ENCODE results near the gene CLDN15.

Gene CLDN15

GRCh38 chr7:101216860-101217387 is 20.7 kb downstream of the CLDN15 start:
- no peak for DNase-seq (ENCODE audit: low spot score)
- TF ChIP-seq CTCF (IDR thresholded peaks at IDR 0.05; ENCODE audit: extremely low read depth, missing control alignments): no peak

- no peak for DNase-seq (ENCODE audit: low spot score)
- TF ChIP-seq CTCF (IDR thresholded peaks at IDR 0.05; ENCODE audit: extremely low read depth, missing control alignments): no peak
Measured at GRCh38 chr7:101216001-101216859, 21.4 kb downstream of the CLDN15 start.

- DNase-seq (ENCODE audit: low spot score): no peak
- no peak for TF ChIP-seq CTCF (IDR thresholded peaks at IDR 0.05; ENCODE audit: extremely low read depth, missing control alignments)
Measured at GRCh38 chr7:101212014-101212413, 25.6 kb downstream of the CLDN15 start.

- no peak for TF ChIP-seq CTCF (IDR thresholded peaks at IDR 0.05; ENCODE audit: extremely low read depth, missing control alignments)
- DNase-seq (ENCODE audit: low spot score): no peak
Measured at GRCh38 chr7:101211501-101211900, 26.1 kb downstream of the CLDN15 start.

GRCh38 chr7:101210143-101210542 is 27.5 kb downstream of the CLDN15 start:
- no peak for TF ChIP-seq CTCF (IDR thresholded peaks at IDR 0.05; ENCODE audit: extremely low read depth, missing control alignments)
- DNase-seq (ENCODE audit: low spot score): no peak

- no peak for TF ChIP-seq CTCF (IDR thresholded peaks at IDR 0.05; ENCODE audit: extremely low read depth, missing control alignments)
- DNase-seq (ENCODE audit: low spot score): no peak
Measured at GRCh38 chr7:101208794-101209193, 28.8 kb downstream of the CLDN15 start.

- no peak for DNase-seq (ENCODE audit: low spot score)
- TF ChIP-seq CTCF (IDR thresholded peaks at IDR 0.05; ENCODE audit: extremely low read depth, missing control alignments): no peak
Measured at GRCh38 chr7:101207459-101207858, 30.1 kb downstream of the CLDN15 start.

Measured in GM20000 (cell line).